Colonic mucosa (tissue), 4 donors: ENCODE measurements around the gene MAD2L1BP. TPM values are rescaled to one million over a fixed set of nuclear protein-coding genes. Genes with fewer than 3 reads are reported as not detected.
A peak's percentile ranks its signal among the peaks of the same experiment; 100 is the strongest.
"Not testable (repeated sequence)": the region's sequence is repeated elsewhere in the genome, so short reads cannot be mapped to it uniquely, and the experiment has no call there.

Source experiments
- DNase-seq: peaks from one replicate; pipeline ENCODE4 v3.0.0-alpha.2; 2020
- H3K27ac ChIP-seq: fragments of 200-600 bp; one replicate; pipeline ENCODE4 v1.8.0; 2021
- H3K27me3 ChIP-seq: fragments of 200-600 bp; one replicate; pipeline ENCODE4 v1.8.0; 2021
- H3K36me3 ChIP-seq: fragments of 200-600 bp; one replicate; pipeline ENCODE4 v1.8.0; 2021
- H3K4me1 ChIP-seq: fragments of 200-600 bp; one replicate; pipeline ENCODE4 v1.8.0; 2021; ENCODE audit warnings: mild to moderate bottlenecking
- H3K4me3 ChIP-seq: fragments of 200-600 bp; one replicate; pipeline ENCODE4 v1.8.0; 2021
- H3K9ac ChIP-seq, 2 donors: one replicate each; pipeline ENCODE4 v1.7.0; 2013; ENCODE audit warnings: control low read depth in 2 of 2, low read depth in 2 of 2, low read length in 2 of 2
- H3K9me3 ChIP-seq: fragments of 200-600 bp; one replicate; pipeline ENCODE4 v1.8.0; 2021
- intact Hi-C: fragments of 100-400 bp; cut with DNase I; formaldehyde crosslinking; loops from one replicate; pipeline ENCODE4 v1.14.1; 2022
- total RNA-seq, 2 donors: library from RNA; stranded (reverse); fragmentation: NEBNext Ultra II Directional in 1 of 2; extraction: Animal tissue kit (Norgen Biotek cat#: 25700) in 1 of 2; gene quantifications; one replicate each; pipeline ENCODE4 v1.2.1, GENCODE V29; 2021
- TF ChIP-seq, protein P1 (sequence below): fragments of 200-600 bp; IDR thresholded peaks from one replicate; pipeline ENCODE4 v1.8.0; 2022; ENCODE audit warnings: antibody characterized with exemption, mild to moderate bottlenecking
- donor health status: healthy.
- donor health status: DM: no; HTN: no; CAD: no.
- donor health status: DM: no; HTN: no; CAD: no.

The MAD2L1BP gene
- total RNA-seq, 2 donors from 2014 or later, result 47.7 to 48.8 TPM

DNA sequence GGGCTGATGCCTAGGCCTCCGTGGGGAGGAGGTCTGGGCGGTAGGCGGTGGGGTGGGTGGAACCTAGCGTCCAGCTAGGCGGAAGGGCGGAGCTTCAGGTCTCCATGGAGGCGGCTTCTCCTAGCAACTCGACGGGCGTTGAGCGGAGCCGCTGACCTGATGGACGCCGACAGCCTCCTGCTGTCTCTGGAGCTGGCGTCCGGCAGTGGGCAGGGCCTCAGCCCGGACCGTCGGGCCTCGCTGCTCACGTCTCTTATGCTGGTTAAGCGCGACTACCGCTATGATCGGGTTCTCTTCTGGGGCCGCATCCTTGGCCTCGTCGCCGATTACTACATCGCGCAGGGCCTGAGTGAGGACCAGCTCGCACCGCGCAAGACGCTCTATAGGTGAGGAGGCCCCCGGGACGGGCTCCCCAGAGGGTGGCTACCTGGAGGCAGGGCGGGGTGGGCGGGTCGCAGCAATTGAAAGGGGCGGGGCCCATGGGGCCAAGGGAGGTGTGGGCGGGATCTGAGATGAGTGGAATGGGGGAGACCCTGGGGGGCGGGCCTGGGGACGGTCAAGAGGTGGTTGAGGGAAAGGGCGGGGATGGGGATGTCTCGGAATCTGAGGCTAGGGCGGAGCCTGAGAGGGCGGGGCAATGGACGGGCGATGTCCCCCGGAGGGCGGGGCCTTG, 9.4 kb downstream of the MAD2L1BP start, which contains the start of gene RSPH9:
RSPH9 (plus strand) TSS at position 97 of the 673 bp plus-strand sequence; CDS start at position 160, 63 bp downstream.
- H3K4me1 ChIP-seq, result no peaks in the 10 kb centered on the region
- no peaks in the 10 kb centered on the region for H3K27me3 ChIP-seq
- peaks cover 17% of the 10 kb centered on the region for H3K36me3 ChIP-seq
- DNase-seq, result peak; percentile 79
- intact Hi-C loops, result no loop called here
- peak within 1 kb of the TSS; percentile 41 for H3K4me3 ChIP-seq
- TF ChIP-seq, protein P1, sequence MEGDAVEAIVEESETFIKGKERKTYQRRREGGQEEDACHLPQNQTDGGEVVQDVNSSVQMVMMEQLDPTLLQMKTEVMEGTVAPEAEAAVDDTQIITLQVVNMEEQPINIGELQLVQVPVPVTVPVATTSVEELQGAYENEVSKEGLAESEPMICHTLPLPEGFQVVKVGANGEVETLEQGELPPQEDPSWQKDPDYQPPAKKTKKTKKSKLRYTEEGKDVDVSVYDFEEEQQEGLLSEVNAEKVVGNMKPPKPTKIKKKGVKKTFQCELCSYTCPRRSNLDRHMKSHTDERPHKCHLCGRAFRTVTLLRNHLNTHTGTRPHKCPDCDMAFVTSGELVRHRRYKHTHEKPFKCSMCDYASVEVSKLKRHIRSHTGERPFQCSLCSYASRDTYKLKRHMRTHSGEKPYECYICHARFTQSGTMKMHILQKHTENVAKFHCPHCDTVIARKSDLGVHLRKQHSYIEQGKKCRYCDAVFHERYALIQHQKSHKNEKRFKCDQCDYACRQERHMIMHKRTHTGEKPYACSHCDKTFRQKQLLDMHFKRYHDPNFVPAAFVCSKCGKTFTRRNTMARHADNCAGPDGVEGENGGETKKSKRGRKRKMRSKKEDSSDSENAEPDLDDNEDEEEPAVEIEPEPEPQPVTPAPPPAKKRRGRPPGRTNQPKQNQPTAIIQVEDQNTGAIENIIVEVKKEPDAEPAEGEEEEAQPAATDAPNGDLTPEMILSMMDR, result no peak
- peak within 1 kb of the TSS in 1 of 2 donors; percentile 20 for H3K9ac ChIP-seq
- no peaks in the 10 kb centered on the region for H3K9me3 ChIP-seq
- peak within 1 kb of the TSS; percentile 52 for H3K27ac ChIP-seq

DNA sequence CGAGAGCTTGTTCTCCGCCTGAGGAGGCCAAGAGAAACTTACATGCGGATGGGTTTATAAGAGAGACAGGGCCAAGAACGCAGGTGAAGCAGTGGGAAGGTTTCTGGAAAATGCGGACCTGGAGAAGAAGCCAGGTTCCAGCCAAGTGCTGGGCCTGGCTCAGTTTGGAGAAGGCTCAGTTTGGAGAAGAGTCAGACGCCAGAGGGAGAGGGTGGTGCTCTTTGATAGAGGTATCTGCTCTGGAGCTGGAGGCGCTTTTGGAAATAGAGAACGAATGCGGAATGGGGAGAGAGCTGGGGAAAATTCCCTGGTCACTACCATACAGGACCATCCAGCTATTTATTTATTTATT, 9.9 kb downstream of the MAD2L1BP start:
- no peaks in the 10 kb centered on the region for H3K9me3 ChIP-seq
- TF ChIP-seq, protein P1, result no peak
- H3K27me3 ChIP-seq, result no peaks in the 10 kb centered on the region
- peaks cover 12% of the 10 kb centered on the region for H3K36me3 ChIP-seq
- no peaks in the 10 kb centered on the region for H3K4me1 ChIP-seq
- intact Hi-C loops, result no loop called here
- no peak overlapping the region for H3K27ac ChIP-seq
- no peak for DNase-seq
- H3K4me3 ChIP-seq, result peak overlapping the region; percentile 41
- no peak overlapping the region for H3K9ac ChIP-seq

DNA sequence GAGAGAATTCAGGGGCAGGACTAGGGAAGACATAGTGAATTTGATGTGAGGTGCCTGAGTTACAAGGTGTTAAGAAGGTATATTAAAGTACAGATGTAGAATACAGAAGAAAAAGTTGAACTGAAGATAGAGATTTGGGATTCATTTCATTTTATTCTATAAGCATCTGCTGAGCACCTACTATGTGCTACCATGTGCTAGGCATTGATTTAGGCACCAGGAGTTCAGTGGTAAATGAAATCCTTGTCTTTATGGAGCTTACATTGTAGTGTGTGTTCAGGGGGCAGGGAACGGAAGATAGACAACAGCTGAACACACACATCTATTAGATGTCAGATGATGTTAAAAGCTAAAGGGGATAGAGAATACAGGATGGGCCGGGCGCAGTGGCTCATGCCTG, 12.0 kb downstream of the MAD2L1BP start:
- Histone ChIP-seq H3K4me1 (no peaks in the 10 kb centered on the region), H3K27me3 (no peaks in the 10 kb centered on the region), H3K27ac (no peak overlapping the region), H3K36me3 (no peaks in the 10 kb centered on the region), H3K4me3 (no peak overlapping the region), H3K9me3 (no peaks in the 10 kb centered on the region), H3K9ac (no peak overlapping the region)
- intact Hi-C loops, result no loop called here
- TF ChIP-seq, protein P1, result no peak
- no peak for DNase-seq

DNA sequence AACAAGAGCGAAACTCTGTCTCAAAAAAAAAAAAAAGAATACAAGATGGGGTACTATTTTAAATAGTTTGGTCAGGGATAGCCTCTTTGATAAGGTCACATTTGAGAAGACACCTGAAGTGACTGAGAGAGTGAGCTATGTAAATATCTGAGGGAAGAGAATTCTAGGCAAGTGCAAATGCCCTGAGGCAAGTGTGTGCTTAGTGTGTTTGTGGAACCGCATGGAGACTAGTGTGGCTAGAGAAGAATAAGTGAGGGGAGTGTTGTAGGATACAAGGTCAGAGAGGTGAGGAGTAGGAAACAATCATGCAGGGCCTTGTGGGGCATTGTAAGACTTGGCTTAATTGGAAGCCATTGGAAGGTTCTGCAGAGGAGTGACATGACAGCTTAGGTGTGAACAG, 12.6 kb downstream of the MAD2L1BP start:
- H3K9ac ChIP-seq, result no peak overlapping the region
- intact Hi-C loops, result no loop called here
- TF ChIP-seq, protein P1, result no peak
- no peak for DNase-seq
- H3K36me3 ChIP-seq, result no peaks in the 10 kb centered on the region
- H3K4me3 ChIP-seq, result no peak overlapping the region
- H3K4me1 ChIP-seq, result no peaks in the 10 kb centered on the region
- H3K27me3 ChIP-seq, result no peaks in the 10 kb centered on the region
- H3K9me3 ChIP-seq, result no peaks in the 10 kb centered on the region
- H3K27ac ChIP-seq, result no peak overlapping the region

DNA sequence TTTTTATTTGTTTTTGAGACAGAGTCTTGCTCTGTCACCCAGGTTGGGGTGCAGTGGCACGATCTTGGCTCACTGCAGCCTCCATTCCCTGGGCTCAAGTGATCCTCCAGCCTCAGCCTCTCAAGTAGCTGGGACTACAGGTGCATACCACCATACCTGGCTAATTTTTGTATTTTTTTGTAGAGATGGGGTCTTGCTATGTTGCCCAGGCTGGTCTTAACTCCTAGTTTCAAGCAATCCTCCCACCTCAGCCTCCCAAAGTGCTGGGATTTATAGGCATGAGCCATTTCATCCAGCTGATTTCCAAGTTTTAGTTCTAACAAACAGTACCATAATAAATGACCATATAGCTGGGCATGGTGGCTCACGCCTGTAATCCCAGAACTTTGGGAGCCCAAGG, 17.2 kb downstream of the MAD2L1BP start:
- H3K9ac ChIP-seq, H3K27me3 ChIP-seq, H3K9me3 ChIP-seq, H3K4me1 ChIP-seq, H3K27ac ChIP-seq, H3K4me3 ChIP-seq, intact Hi-C loops, H3K36me3 ChIP-seq, DNase-seq: not testable (repeated sequence)

DNA sequence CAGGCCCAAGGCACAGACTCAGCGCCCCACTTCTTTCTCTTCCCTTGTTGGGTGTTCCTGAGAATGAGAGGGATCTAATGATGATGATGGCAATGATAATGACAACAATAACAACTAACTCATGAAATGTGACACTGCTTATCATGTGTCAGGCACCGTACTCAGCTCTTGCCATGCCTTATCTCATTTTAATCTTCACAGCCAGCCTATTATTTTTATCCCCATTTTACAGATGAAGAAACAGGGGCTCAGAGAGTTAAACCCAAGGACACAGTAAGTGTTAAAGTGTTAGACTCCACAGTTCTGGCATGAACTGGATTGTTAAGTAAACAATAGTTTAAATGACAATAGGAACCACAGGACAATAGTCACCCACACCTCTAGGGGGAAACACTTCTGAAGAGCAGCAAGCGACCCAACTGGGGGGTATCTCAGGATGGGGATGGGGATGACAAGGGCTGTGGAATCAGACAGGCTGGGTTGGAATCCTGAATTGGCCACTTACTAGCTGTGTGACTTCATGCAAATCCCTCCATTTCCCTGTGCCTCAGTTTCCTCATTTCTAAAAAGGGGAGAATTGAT, 21.7 kb downstream of the MAD2L1BP start:
- no peaks in the 10 kb centered on the region for H3K36me3 ChIP-seq
- H3K9me3 ChIP-seq, result no peaks in the 10 kb centered on the region
- TF ChIP-seq, protein P1, result no peak
- no peak for DNase-seq
- H3K4me1 ChIP-seq, result no peaks in the 10 kb centered on the region
- no peak overlapping the region for H3K27ac ChIP-seq
- H3K9ac ChIP-seq, result no peak overlapping the region
- no peak overlapping the region for H3K4me3 ChIP-seq
- intact Hi-C loops, result no loop called here
- no peaks in the 10 kb centered on the region for H3K27me3 ChIP-seq
